Stimulated activated CD8-positive, alpha-beta memory T cell treated with anti-CD3 and anti-CD28 coated beads, Interleukin-2, amount 100 ng/mL, for 48 hours (primary cell): ENCODE measurements around the gene PHYKPL.

Source experiments
- DNase-seq, 2 donors: peaks; one replicate each; pipeline ENCODE4 v3.0.0-alpha.2; 2020; ENCODE audit warnings: low read depth in 2 of 2

PHYKPL gene

GRCh38 chr5:178232124-178232919, at the start of gene PHYKPL:
Gene PHYKPL, minus strand, starts transcription at chr5:178232802. Its CDS starts 252 bp downstream, at chr5:178232550.
- DNase-seq: peak; percentile 55 to 62

DNA sequence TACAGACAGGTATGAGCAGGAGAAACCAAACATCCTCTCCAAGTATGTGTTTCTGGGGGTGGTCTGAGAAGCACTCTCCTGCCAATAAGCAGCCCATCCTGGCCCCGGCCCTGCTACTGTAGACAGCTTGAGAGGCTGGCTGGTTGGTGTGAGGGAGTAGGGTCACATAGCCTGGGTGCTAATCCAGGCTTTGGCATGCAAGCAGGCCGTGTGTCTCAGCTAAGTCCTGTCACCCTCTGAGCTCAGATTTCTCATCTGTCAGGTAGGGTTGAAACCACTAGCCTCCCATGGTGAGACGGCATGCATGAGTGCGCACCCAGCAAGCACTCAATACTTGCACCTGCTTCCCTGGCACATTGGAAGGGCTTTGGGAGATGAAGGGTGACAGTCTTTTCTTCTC, 49.8 kb upstream of the PHYKPL start:
- no peak for DNase-seq

DNA sequence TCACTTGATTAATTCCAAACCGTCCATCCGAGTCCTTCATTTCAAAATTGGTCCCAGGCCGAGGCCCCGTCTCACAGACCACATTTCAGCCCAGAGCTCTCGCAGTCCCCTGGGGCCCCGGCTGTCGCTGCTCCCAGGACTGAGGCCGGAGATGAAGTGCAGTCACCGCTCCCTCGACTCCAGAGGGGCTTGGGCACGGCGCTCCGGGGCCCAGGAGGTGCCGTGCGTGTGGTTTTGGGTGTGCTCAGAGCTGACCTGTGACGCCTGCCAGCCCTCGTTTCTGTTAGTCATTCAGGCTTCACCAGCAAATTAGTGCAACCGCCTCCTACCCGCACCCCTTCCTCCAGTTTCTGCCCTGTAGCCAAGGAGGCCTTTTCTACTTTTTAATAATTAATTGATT, 48.7 kb upstream of the PHYKPL start:
- DNase-seq: no peak

DNA sequence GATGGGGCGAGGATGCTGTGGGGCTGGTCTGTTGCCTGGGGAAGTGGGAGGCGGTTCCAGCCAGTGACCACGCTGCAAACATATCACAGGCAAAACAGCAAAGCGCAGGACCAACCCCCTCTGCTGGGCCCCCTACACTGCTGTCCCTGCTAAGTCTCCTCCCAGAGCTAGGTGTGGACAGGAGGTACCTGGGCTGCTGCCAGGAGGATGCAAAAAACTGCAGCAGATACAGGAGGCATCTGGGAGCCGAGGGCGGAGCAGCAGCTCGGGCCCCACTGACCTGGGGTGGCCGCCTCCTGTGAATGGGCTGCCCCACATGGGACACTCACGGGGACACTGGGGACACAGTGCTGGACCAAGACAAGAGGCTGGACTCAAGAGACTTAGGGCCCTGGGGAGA, 48.0 kb upstream of the PHYKPL start:
- DNase-seq: no peak

DNA sequence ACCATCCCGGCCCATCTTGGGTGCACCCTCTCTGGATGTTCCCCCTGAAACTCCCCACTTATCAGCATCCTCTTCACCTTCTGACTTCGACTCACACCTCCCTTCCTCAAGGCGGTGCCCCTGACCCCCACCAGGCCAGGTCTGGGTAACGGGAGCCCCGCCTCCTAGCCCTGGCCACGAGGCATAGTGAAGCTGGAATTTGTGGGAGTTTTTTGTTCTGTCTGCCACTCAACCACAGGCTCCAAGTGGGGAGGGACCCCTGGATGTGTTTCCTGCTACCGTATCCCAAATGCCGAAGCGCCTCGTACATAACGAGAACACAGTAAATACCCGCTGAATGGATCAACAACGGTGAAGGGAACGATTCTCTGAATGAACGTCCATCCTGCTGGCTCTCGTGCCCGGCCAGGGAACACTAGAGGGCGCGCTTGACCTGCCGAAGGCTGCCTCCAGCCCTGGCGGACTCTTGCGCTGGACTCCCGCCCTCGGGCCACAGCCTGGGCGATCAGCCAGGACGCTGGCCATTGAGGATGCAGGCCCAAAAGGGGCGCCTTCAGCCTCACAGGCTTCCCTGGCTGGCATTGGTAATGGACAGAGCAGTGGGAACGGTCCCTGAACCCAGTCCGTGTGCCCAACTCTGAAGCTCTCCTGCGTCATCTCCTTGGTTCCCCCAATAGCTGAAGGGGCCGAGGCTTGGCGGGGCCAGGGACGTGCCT, 47.3 kb upstream of the PHYKPL start:
- peak; percentile 45 to 51 for DNase-seq

DNA sequence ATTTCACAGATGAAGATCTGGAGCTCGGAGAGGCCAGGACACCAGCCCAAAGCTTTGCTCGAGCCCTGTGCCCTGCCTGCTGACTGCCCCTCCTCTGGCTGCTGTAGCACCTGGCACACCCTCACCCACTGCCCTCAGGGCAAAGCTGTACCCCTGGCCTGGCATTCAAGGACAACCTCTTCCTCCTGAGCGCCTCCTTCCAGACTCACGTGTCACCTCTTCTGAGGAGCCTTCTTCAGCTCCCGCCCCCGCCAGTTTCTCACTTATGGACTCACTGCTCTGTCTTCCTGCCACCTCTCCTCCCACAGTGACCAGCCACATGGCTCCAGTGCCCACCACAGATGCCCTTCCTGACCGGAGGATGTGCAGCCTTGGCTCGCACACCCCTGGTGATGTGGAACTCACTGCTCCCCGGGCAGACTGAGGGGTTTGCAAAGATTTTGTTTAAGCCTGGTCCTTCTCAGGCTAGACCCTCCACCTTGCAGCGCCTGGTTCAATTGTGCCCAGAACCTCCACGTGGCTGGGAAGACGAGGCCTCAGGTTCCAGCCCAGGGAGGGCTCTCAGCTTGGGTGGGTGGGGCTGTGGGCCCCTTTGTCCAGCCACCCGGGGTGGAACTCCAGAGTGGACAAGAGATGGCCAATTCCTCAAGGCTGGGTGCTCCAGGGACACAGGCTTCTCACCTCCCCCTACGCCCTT, 46.6 kb upstream of the PHYKPL start:
- DNase-seq: no peak

GRCh38 chr5:178278358-178279023, 45.9 kb upstream of the PHYKPL start:
- DNase-seq: no peak

GRCh38 chr5:178277866-178278265, 45.3 kb upstream of the PHYKPL start:
- no peak for DNase-seq

DNA sequence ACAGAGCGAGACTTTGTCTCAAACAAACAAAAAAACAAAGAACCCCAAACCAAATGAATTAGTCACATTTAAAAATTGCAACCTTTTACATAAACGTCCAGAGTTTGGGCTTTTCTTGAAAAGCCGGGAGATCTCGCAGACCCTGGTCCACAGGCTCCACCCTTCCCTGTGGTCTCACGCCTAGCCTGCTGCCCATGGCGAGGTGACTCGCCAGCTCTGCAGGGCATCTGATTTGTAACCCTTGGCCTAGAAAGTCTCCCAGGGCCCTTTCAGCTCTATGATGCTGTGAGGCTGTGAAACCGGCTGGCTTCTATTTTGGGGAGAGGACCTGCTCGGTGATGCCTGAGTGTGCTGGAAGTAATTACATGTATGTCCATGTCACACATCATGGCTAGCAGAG, 44.7 kb upstream of the PHYKPL start:
- no peak for DNase-seq

DNA sequence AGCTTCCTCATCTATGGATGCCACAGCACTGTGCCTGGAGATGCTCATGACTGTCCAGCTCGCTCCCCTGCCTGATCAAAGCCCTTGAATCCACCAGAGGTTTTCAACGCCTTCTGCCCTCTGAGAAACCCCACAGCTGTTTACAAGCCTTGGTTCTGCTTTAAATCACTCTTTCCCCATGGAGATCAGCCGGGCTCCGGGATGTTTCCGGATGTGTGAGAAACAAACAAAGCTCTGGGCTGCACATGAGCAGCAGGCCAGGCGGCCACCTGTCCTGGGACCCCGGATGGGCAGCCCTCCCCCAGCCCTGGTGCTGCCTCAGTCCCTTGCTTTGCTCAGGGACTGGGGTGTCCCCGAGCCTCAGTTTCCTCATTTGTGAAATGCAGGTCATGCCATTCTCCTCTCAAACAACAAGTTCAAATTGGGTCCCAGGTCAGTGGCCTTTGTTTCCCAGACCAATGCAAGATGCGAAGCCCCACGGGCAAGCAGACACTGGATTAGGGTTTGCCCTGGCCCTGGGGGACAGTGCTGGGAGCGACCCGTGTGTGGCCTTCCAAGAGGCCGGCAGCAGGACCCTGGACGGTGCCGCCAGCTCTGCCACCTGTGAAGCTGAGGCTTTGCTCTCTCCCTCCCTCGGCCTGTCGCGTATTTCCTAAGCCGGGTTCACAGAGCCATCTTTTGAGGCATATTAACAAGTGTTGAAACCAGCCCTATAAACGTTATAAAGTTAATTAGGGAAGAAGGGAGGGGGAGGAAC, 42.4 kb upstream of the PHYKPL start:
- DNase-seq: no peak

DNA sequence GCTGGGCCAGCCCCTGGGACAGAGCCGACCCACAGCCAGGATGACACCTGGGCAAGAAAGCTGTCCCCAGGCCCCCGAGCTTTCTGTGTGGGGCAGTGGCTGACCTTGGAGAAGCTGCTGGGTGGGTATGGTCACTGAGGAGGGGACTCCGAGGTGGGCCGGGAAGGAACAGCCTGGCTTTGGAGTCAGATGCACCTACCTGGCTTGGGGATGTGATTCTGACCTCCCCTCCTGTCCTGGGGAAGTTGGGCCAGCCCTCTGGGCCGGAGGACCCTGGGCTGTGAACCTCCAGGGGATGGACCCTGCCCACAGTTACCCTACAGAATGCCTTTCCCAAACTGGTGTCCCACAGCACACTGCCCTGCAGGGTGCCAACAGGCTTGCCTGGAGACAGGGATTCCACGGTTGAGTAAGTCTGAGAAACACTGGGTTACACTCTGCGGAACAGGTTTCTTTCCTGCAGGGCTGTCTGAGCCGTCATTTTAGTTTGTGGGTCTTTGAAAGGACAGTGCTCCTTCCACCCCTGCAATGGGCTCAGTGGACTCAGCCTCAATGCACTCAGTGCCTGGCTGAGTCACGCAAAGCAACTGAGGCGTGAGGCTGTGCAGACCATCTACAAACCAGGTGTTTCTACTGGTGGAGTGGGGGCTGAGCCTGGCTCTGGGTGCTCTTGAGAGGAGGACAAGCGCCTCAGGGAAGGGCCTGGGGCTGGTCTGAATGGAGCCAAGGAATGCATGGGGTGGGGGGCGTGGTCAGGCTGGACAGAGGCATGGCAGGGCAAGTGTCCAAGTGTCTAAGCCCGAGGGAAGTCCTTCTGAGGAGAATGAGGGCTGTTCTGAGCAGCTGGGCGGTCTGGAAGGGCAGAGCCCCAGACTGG, 41.3 kb upstream of the PHYKPL start:
- DNase-seq: no peak

DNA sequence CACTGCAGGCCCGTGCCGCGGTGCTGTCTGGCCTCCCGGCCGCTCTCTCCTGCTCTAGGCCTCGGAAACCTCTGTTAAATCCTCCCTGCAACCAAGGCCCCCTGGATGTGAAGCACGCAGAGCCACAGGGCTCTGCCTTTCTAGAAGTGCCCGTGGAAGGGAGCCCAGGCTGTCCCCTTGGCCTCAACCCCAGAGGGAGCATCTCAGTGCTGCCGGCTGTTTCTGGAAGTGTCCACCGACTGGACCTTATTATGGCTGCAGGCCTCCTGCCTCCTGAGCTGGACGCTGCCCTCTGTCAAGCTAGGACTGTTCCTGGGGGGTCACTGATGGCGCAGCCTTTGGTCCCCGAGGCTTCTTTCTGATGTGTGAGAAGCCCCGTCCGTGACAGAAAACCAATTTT, 40.4 kb upstream of the PHYKPL start:
- no peak for DNase-seq

GRCh38 chr5:178272591-178272990, 40.0 kb upstream of the PHYKPL start:
- DNase-seq: no peak

DNA sequence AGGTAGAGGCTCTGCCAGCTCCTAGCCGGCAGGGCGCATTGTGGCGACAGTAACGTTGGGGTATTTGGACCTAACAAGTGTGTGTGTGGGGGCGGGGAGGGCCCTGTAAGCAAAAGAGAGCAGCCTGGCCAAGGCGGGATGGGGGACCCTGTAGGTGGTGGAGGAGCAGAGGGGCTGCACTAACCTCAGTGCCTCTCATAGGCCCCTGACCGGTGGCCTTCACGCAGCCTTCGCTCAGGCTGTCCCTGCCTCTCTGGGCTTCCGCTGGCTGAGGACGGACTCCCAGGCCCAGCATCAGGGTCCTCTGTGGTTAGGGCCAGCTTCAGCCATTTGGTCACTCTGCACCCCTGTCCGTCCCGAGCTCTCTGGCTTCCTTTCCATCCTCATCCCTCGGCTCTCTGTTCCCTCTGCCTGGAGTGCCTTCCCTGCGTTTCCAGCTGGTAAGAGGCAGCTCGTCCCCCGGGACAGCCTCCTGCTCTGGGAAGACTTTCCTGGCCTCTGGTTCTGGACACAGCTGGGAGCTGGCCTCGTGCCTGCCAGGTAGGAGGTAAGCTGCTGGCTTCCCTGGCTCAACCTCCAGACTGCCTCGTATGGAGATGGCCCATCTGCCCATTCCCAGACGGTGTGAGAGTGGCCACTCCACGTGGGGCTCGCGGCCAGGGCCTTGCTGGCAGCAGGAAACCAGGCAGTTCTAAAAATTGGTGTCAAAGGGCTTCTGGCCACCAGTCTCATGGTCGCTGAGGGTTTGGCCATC, 39.3 kb upstream of the PHYKPL start:
- DNase-seq: no peak

- no peak for DNase-seq
These were observed 38.6 kb upstream of the PHYKPL start for GRCh38 chr5:178271231-178271630.

DNA sequence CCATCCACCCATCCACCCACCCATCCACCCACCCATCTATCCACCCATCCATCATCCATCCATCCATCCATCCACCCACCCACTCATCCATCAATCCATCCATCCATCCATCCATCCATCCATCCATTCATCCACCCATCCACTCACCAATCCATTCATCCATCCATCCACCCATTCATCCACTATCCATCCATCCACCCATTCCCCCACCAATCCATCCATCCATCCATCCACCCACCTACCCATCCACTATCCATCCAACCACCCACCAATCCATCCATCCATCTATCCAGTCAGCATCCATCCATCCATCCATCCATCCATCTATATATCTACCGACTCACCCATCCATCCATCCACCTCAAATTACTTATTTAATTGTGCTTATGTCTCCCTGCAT, 36.9 kb upstream of the PHYKPL start:
- DNase-seq: no peak

GRCh38 chr5:178267876-178268275, 35.3 kb upstream of the PHYKPL start:
- no peak for DNase-seq

DNA sequence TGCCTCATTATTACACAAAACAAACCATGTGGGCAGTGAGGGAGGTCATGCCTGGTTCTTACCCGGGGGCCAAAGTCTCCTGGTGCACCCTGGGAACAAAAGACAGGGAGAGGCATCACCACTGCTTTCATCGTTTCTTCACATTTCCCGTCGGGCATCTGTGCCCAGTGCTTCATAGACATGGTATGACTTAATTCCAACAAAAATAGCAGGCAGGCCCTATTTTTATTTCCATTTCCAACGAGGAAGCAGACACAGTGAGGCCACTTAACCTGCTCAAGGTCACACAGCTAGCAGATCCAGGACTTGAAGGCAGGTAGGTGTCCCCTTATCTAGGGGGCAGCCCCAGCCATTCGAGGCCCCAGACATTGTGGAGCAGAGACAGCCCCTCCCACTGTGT, 34.6 kb upstream of the PHYKPL start:
- DNase-seq: no peak

- DNase-seq: no peak
These were observed 34.0 kb upstream of the PHYKPL start for GRCh38 chr5:178266581-178266980.

- DNase-seq: no peak
These were observed 33.1 kb upstream of the PHYKPL start for GRCh38 chr5:178265746-178266145.
